ENCODE results near the gene CST1. TPM values are rescaled to one million over a fixed set of nuclear protein-coding genes. Genes with fewer than 3 reads are reported as not detected.
"Not testable (repeated sequence)": the region's sequence is repeated elsewhere in the genome, so short reads cannot be mapped to it uniquely, and the experiment has no call there.

CST1 gene
- total and polyA plus RNA-seq, 9 donors = 0.11 to 2.3 TPM; not detected in 7

DNA sequence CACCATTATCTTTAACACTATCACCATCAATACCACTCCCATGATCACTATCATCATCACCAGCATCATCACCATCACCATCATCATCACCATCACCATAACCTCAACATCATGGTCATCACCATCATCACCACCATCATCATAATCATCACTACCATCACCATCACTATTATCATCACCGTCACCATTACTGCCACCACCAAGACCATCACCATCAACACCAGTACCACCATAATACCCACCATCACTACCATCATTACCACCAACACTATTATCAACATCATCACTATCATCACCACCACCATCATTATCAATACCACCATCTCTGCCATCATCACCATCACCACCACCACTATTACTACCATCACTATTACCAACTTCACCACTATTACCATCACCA lies 32.7 kb upstream of the CST1 start:
- TF ChIP-seq EP300 (IDR thresholded peaks at IDR 0.05) (no peak), POLR2A (IDR thresholded peaks at IDR 0.05) (no peak)
- TF ChIP-seq, protein P1, sequence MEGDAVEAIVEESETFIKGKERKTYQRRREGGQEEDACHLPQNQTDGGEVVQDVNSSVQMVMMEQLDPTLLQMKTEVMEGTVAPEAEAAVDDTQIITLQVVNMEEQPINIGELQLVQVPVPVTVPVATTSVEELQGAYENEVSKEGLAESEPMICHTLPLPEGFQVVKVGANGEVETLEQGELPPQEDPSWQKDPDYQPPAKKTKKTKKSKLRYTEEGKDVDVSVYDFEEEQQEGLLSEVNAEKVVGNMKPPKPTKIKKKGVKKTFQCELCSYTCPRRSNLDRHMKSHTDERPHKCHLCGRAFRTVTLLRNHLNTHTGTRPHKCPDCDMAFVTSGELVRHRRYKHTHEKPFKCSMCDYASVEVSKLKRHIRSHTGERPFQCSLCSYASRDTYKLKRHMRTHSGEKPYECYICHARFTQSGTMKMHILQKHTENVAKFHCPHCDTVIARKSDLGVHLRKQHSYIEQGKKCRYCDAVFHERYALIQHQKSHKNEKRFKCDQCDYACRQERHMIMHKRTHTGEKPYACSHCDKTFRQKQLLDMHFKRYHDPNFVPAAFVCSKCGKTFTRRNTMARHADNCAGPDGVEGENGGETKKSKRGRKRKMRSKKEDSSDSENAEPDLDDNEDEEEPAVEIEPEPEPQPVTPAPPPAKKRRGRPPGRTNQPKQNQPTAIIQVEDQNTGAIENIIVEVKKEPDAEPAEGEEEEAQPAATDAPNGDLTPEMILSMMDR (IDR thresholded peaks at IDR 0.05) = no peak
- Histone ChIP-seq H3K36me3 (no peaks in the 10 kb centered on the region), H3K27ac (no peak overlapping the region), H3K4me1 (ENCODE audit: insufficient read depth) (no peaks in the 10 kb centered on the region), H3K27me3 (no peaks in the 10 kb centered on the region), H3K4me3 (no peak overlapping the region), H3K9me3 (no peaks in the 10 kb centered on the region)
- DNase-seq = no peak
- intact Hi-C loops (cut with DNase I) = no loop called here
- 96 to 100% (median 98%) methylated on average over 1 of the region's 1 CpG for WGBS, 3 donors

DNA sequence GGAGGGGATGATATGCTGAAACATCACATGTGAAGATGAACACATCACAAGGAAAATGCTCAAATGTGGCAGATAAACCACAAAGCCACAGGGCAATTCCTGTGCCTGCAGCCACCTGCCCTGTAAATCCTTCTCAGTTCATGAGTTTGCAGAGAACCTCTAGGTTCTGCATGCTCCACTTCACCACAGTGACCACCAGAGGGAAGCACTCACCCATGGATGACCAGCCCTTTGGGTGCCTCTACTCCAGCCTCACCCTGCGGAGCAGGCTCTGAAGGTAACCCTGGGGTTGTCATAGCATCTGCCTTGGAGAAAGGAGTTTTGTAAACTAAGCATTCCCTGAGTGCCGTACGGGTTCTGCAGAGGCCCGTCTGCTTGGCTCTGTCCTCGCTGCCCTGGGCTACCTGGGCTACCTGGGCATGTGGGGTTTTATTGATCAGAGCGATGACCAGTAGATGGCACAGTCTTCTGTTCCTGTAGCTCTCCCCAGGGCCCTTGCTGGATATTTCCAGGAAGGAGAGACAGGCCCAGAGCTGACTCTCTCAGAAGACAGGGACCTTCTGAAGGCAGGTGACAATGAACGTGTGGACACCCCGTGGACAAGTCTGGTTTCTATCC lies 31.7 kb upstream of the CST1 start:
- no peak overlapping the region for H3K27ac ChIP-seq
- intact Hi-C loops (cut with DNase I) = no loop called here
- H3K9me3 ChIP-seq = no peaks in the 10 kb centered on the region
- DNase-seq = no peak
- TF ChIP-seq EP300 (IDR thresholded peaks at IDR 0.05) = no peak
- no peak for TF ChIP-seq POLR2A (IDR thresholded peaks at IDR 0.05)
- TF ChIP-seq, protein P1 (IDR thresholded peaks at IDR 0.05) = no peak
- no peaks in the 10 kb centered on the region for H3K36me3 ChIP-seq
- H3K4me3 ChIP-seq = no peak overlapping the region
- 48 to 71% (median 65%) methylated on average over 8 of the region's 8 CpGs for WGBS, 3 donors
- H3K27me3 ChIP-seq = no peaks in the 10 kb centered on the region
- H3K4me1 ChIP-seq (ENCODE audit: insufficient read depth) = no peaks in the 10 kb centered on the region

DNA sequence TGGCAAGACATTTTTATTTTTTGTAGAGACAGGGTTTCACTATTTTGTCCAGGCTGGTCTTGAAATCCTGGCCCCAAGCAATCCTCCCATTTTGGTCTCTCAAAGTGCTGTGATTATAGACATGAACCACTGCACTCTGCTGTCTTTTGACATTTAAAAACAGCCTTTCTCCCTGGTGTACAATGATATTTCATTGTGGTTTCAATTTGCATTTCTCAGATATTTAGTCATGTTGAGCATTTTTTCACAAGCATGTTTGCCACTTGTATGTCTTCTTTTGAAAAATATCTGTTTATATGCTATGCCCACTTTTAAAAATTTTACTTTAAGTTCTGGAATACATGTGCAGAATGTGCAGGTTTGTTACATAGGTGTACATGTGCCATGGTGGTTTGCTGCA lies 27.9 kb upstream of the CST1 start:
- H3K4me3 ChIP-seq; H3K27me3 ChIP-seq; H3K27ac ChIP-seq; H3K9me3 ChIP-seq; H3K4me1 ChIP-seq (ENCODE audit: insufficient read depth); DNase-seq; H3K36me3 ChIP-seq; intact Hi-C loops (cut with DNase I): not testable (repeated sequence)

DNA sequence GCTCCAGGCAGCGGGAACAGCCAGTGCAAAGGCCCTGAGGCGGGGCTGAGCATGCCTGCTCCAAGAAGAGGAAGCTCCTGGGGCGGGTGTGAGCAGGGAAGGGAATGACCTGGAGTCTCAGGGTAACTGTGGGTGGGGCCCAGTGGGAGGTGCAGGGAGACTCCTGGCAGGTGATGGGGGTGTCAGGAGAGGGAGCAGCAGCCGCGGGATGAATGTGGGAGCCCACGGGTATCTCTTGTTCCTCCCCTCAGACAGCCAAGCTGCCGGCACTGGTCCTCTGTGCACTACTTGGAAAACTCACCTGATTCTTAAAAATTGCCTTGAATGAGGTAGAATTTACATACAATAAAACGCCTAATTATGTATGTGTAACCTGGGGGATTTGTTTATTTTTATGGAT lies 26.6 kb upstream of the CST1 start:
- H3K27ac ChIP-seq; DNase-seq; H3K9me3 ChIP-seq; H3K4me1 ChIP-seq (ENCODE audit: insufficient read depth); H3K36me3 ChIP-seq; intact Hi-C loops (cut with DNase I); H3K4me3 ChIP-seq; H3K27me3 ChIP-seq: not testable (repeated sequence)
- 68 to 73% (median 70%) methylated on average over 7 to 8 of the region's 8 CpGs for WGBS, 3 donors

DNA sequence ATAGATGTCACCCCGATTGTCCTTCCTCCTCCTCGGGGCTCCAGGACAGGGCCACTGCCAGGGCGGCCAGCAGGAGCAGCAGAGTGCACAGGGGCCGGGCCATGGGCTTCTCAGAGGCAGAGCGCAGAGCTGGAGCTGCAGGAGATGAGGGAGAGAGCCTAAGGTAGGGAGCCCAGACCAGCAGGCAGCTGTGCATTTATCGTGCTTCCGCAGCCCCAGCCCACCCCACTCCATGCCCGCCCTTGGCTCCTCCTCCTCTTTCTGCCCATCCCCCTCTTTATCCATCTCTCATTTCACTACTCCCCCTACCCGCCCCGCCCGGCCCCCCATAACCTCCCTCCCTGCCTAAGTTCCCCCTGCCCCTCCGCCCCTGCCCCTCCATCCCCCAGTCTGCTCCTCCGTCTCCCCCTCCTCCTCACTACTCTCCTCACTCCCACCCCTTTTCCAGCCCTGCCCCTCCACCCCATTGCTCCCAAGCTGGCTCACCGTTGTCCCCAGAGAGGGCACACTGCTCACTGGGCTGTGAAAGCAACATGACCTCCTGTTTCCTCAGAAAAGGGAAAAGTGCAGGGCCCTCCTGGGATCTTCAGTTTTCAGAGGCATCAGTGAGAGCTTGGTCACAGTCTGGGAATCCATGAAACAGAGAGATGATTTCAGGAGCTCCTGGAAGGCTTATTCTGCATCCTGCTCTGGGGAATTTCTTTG lies 25.5 kb upstream of the CST1 start:
- 7 to 12% (median 12%) methylated on average over 14 of the region's 14 CpGs for WGBS, 3 donors
- Histone ChIP-seq H3K4me3 (no peak overlapping the region), H3K27ac (no peak overlapping the region), H3K9me3 (no peaks in the 10 kb centered on the region), H3K27me3 (no peaks in the 10 kb centered on the region), H3K4me1 (ENCODE audit: insufficient read depth) (no peaks in the 10 kb centered on the region), H3K36me3 (no peaks in the 10 kb centered on the region)
- intact Hi-C loops (cut with DNase I) = no loop called here
- no peak for DNase-seq
- TF ChIP-seq, protein P1 (IDR thresholded peaks at IDR 0.05) = no peak
- TF ChIP-seq EP300 (IDR thresholded peaks at IDR 0.05) (no peak), POLR2A (IDR thresholded peaks at IDR 0.05) (no peak)
